ENCODE measurements around the gene PCDHA11.
"Not testable (repeated sequence)": the region's sequence is repeated elsewhere in the genome, so short reads cannot be mapped to it uniquely, and the experiment has no call there.

The PCDHA11 gene

GRCh38 chr5:140855772-140856674 is 12.7 kb upstream of the PCDHA11 start, which contains the start of gene PCDHA10:
TSS of gene PCDHA10 (plus strand) at chr5:140855897. CDS start at chr5:140856049, 152 bp downstream.
- no peak for DNase-seq

GRCh38 chr5:140857177-140857986 is 11.4 kb upstream of the PCDHA11 start:
- no peak for DNase-seq

GRCh38 chr5:140857987-140858240 is 10.8 kb upstream of the PCDHA11 start:
- no peak for DNase-seq

GRCh38 chr5:140862441-140863295 is 6.1 kb upstream of the PCDHA11 start:
- no peak for DNase-seq

- no peak for DNase-seq
Observed at GRCh38 chr5:140869555-140869886, 764 bp downstream of the PCDHA11 start.

DNA sequence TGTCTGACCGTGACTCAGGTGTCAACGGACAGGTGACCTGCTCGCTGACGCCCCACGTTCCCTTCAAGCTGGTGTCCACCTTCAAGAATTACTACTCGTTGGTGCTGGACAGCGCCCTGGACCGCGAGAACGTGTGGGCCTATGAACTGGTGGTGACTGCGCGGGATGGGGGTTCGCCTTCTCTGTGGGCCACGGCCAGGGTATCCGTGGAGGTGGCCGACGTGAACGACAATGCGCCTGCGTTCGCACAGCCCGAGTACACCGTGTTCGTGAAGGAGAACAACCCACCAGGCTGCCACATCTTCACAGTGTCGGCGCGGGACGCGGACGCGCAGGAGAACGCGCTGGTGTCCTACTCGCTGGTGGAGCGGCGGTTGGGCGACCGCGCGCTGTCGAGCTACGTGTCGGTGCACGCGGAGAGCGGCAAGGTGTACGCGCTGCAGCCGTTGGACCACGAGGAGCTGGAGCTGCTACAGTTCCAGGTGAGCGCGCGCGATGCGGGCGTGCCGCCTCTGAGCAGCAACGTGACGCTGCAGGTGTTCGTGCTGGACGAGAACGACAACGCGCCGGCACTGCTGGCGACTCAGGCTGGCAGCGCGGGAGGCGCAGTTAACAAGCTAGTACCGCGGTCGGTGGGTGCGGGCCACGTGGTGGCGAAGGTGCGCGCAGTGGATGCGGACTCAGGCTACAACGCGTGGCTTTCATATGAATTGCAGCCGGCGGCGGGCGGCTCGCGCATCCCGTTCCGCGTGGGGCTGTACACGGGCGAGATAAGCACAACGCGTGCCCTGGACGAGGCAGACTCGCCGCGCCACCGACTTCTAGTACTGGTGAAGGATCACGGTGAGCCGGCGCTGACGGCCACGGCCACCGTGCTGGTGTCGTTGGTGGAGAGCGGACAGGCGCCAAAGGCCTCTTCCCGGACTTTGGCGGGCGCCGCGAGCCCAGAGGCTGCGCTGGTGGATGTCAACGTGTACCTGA is 1.8 kb downstream of the PCDHA11 start:
- no peak for DNase-seq

DNA sequence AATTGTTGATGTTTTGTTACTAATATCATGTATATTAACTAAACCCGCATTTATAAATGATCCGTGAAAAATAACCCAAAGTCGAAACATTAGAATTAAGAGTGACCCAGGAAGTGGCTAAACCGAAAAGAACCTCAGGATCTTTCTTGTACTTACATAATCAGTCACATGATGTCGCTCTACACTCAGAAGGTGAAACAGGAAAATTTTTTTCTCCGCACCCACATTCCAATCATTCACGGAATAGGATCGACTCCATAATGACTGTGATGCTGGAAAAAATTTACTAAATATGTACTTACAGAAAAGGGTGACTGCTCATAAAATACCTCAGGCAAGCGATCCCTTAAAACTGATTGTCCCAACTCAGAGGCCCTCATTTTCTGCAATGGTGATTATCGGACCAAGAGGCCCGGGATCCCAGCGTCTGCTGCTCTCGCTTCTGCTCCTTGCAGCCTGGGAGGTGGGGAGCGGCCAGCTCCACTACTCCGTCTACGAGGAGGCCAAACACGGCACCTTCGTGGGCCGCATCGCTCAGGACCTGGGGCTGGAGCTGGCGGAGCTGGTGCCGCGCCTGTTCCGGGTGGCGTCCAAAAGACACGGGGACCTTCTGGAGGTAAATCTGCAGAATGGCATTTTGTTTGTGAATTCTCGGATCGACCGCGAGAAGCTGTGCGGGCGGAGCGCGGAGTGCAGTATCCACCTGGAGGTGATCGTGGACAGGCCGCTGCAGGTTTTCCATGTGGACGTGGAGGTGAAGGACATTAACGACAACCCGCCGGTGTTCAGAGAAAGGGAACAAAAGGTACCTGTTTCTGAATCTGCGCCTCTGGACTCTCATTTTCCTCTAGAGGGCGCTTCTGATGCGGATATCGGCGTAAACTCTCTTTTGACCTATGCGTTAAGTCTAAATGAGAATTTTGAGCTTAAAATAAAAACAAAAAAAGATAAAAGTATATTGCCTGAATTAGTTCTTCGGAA is 6.6 kb downstream of the PCDHA11 start, which contains the start of gene PCDHA12:
TSS of gene PCDHA12 (plus strand) at position 224 of the 981 bp plus-strand sequence. CDS start at position 389, 165 bp downstream.
- no peak for DNase-seq

DNA sequence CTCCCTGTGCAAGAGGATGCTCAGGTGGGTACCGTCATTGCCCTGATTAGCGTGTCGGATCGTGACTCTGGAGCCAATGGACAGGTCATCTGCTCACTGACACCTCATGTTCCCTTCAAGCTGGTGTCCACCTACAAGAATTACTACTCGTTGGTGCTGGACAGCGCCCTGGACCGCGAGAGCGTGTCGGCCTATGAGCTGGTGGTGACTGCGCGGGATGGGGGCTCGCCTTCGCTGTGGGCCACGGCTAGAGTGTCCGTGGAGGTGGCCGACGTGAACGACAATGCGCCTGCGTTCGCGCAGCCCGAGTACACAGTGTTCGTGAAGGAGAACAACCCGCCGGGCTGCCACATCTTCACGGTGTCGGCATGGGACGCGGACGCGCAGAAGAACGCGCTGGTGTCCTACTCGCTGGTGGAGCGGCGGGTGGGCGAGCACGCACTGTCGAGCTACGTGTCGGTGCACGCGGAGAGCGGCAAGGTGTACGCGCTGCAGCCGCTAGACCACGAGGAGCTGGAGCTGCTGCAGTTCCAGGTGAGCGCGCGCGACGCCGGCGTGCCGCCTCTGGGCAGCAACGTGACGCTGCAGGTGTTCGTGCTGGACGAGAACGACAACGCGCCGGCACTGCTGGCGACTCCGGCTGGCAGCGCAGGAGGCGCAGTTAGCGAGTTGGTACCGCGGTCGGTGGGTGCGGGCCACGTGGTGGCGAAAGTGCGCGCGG is 7.9 kb downstream of the PCDHA11 start:
- not testable (repeated sequence) for DNase-seq

GRCh38 chr5:140877262-140877581 is 8.5 kb downstream of the PCDHA11 start:
- DNase-seq = no peak

- no peak for DNase-seq
Observed at GRCh38 chr5:140881889-140882590, 13.3 kb downstream of the PCDHA11 start, which contains the start of gene PCDHA13. TSS of gene PCDHA13 (plus strand) at chr5:140882124. CDS start at chr5:140882269, 145 bp downstream.

- DNase-seq = no peak
Observed at GRCh38 chr5:140882591-140882899, 13.8 kb downstream of the PCDHA11 start.

GRCh38 chr5:140883373-140883772 is 14.6 kb downstream of the PCDHA11 start:
- no peak for DNase-seq

GRCh38 chr5:140883927-140884697 is 15.4 kb downstream of the PCDHA11 start:
- no peak for DNase-seq

- no peak for DNase-seq
Observed at GRCh38 chr5:140916325-140916724, 47.6 kb downstream of the PCDHA11 start.
